ENCODE measurements around the gene LAD1. TPM values are rescaled to one million over a fixed set of nuclear protein-coding genes. Genes with fewer than 3 reads are reported as not detected.

LAD1 gene
- not detected in 2 replicates for total RNA-seq

GRCh38 chr1:201399018-201399351 is at the start of gene LAD1:
TSS of gene LAD1 (minus strand) at chr1:201399324. CDS start at chr1:201399306, 18 bp downstream.
- no peak for DNase-seq
- Mint-ChIP-seq H3K4me1 (no peaks in the 10 kb centered on the region), H3K36me3 (ENCODE audit: low read depth) (no peaks in the 10 kb centered on the region), H3K27me3 (peaks cover 21% of the 10 kb centered on the region), H3K27ac (no peak within 1 kb of the TSS), H3K4me3 (no peak within 1 kb of the TSS), H3K9me3 (no peaks in the 10 kb centered on the region)
- intact Hi-C loops (cut with micrococcal nuclease) = no loop called here

- no peak overlapping the region for H3K27ac Mint-ChIP-seq
- peak; percentile 85 for DNase-seq
- H3K36me3 Mint-ChIP-seq (ENCODE audit: low read depth) = no peaks in the 10 kb centered on the region
- intact Hi-C loops (cut with micrococcal nuclease) = loop anchor here (1.0 kb wide), 3 partner anchors 20 to 65 kb away; no protein-coding TSS in a partner anchor
- no peaks in the 10 kb centered on the region for H3K9me3 Mint-ChIP-seq
- peaks cover 22% of the 10 kb centered on the region for H3K27me3 Mint-ChIP-seq
- no peak overlapping the region for H3K4me3 Mint-ChIP-seq
- H3K4me1 Mint-ChIP-seq = peaks cover 30% of the 10 kb centered on the region
Observed at GRCh38 chr1:201447903-201448871, 49.1 kb upstream of the LAD1 start.

- peak overlapping the region; percentile 4 for H3K27ac Mint-ChIP-seq
- no peak overlapping the region for H3K4me3 Mint-ChIP-seq
- peaks cover 34% of the 10 kb centered on the region for H3K27me3 Mint-ChIP-seq
- no peaks in the 10 kb centered on the region for H3K9me3 Mint-ChIP-seq
- intact Hi-C loops (cut with micrococcal nuclease) = no loop called here
- H3K36me3 Mint-ChIP-seq (ENCODE audit: low read depth) = no peaks in the 10 kb centered on the region
- DNase-seq = no peak
- peaks cover 19% of the 10 kb centered on the region for H3K4me1 Mint-ChIP-seq
Observed at GRCh38 chr1:201445310-201445709, 46.2 kb upstream of the LAD1 start.

- Mint-ChIP-seq H3K27ac (no peak overlapping the region), H3K36me3 (ENCODE audit: low read depth) (no peaks in the 10 kb centered on the region), H3K27me3 (peaks cover 36% of the 10 kb centered on the region), H3K9me3 (no peaks in the 10 kb centered on the region), H3K4me1 (peaks cover 19% of the 10 kb centered on the region), H3K4me3 (no peak overlapping the region)
- intact Hi-C loops (cut with micrococcal nuclease) = no loop called here
- no peak for DNase-seq
Observed at GRCh38 chr1:201444792-201445191, 45.7 kb upstream of the LAD1 start.

GRCh38 chr1:201443747-201444146 is 44.6 kb upstream of the LAD1 start:
- Mint-ChIP-seq H3K27ac (no peak overlapping the region), H3K9me3 (no peaks in the 10 kb centered on the region), H3K36me3 (ENCODE audit: low read depth) (no peaks in the 10 kb centered on the region), H3K4me1 (peaks cover 19% of the 10 kb centered on the region), H3K4me3 (no peak overlapping the region), H3K27me3 (peaks cover 40% of the 10 kb centered on the region)
- no peak for DNase-seq
- intact Hi-C loops (cut with micrococcal nuclease) = no loop called here

- Mint-ChIP-seq H3K4me3 (no peak overlapping the region), H3K36me3 (ENCODE audit: low read depth) (no peaks in the 10 kb centered on the region), H3K4me1 (peaks cover 5% of the 10 kb centered on the region), H3K27ac (no peak overlapping the region), H3K27me3 (peaks cover 32% of the 10 kb centered on the region), H3K9me3 (no peaks in the 10 kb centered on the region)
- intact Hi-C loops (cut with micrococcal nuclease) = loop anchor here (2.0 kb wide), 1 partner anchor 44 kb away; no protein-coding TSS in a partner anchor
- no peak for DNase-seq
Observed at GRCh38 chr1:201436969-201437368, 37.8 kb upstream of the LAD1 start.

- Mint-ChIP-seq H3K9me3 (no peaks in the 10 kb centered on the region), H3K27ac (no peak overlapping the region), H3K27me3 (peaks cover 27% of the 10 kb centered on the region), H3K36me3 (ENCODE audit: low read depth) (no peaks in the 10 kb centered on the region), H3K4me3 (no peak overlapping the region), H3K4me1 (peaks cover 5% of the 10 kb centered on the region)
- DNase-seq = no peak
- intact Hi-C loops (cut with micrococcal nuclease) = loop anchor here (2.0 kb wide), 1 partner anchor 44 kb away; no protein-coding TSS in a partner anchor
Observed at GRCh38 chr1:201436393-201436792, 37.3 kb upstream of the LAD1 start.

- Mint-ChIP-seq H3K27me3 (peaks cover 20% of the 10 kb centered on the region), H3K36me3 (ENCODE audit: low read depth) (no peaks in the 10 kb centered on the region), H3K27ac (no peak overlapping the region), H3K9me3 (no peaks in the 10 kb centered on the region), H3K4me1 (peaks cover 5% of the 10 kb centered on the region), H3K4me3 (no peak overlapping the region)
- no peak for DNase-seq
- intact Hi-C loops (cut with micrococcal nuclease) = no loop called here
Observed at GRCh38 chr1:201434266-201434665, 35.1 kb upstream of the LAD1 start.

- Mint-ChIP-seq H3K27me3 (peaks cover 22% of the 10 kb centered on the region), H3K4me3 (no peak overlapping the region)
- intact Hi-C loops (cut with micrococcal nuclease) = no loop called here
Observed at GRCh38 chr1:201433609-201434008, 34.5 kb upstream of the LAD1 start.

GRCh38 chr1:201430776-201431175 is 31.7 kb upstream of the LAD1 start:
- Mint-ChIP-seq H3K4me3 (no peak overlapping the region), H3K4me1 (peaks cover 2% of the 10 kb centered on the region), H3K27ac (no peak overlapping the region), H3K27me3 (peaks cover 17% of the 10 kb centered on the region), H3K36me3 (ENCODE audit: low read depth) (no peaks in the 10 kb centered on the region), H3K9me3 (no peaks in the 10 kb centered on the region)
- intact Hi-C loops (cut with micrococcal nuclease) = no loop called here
- no peak for DNase-seq

More at GRCh38 chr1:201433609-201434008, 34.5 kb upstream of the LAD1 start:
- Mint-ChIP-seq H3K4me1 (peaks cover 5% of the 10 kb centered on the region), H3K36me3 (ENCODE audit: low read depth) (no peaks in the 10 kb centered on the region), H3K9me3 (no peaks in the 10 kb centered on the region), H3K27ac (no peak overlapping the region)
- DNase-seq = no peak

GRCh38 chr1:201429736-201430501 is 30.8 kb upstream of the LAD1 start:
- H3K27me3 Mint-ChIP-seq = peaks cover 17% of the 10 kb centered on the region
- no peaks in the 10 kb centered on the region for H3K36me3 Mint-ChIP-seq (ENCODE audit: low read depth)

GRCh38 chr1:201427963-201428362 is 28.8 kb upstream of the LAD1 start:
- H3K27me3 Mint-ChIP-seq = peaks cover 17% of the 10 kb centered on the region
- H3K4me3 Mint-ChIP-seq = no peak overlapping the region
- DNase-seq = no peak
- H3K9me3 Mint-ChIP-seq = no peaks in the 10 kb centered on the region
- H3K4me1 Mint-ChIP-seq = no peaks in the 10 kb centered on the region
- intact Hi-C loops (cut with micrococcal nuclease) = no loop called here
- no peaks in the 10 kb centered on the region for H3K36me3 Mint-ChIP-seq (ENCODE audit: low read depth)
- no peak overlapping the region for H3K27ac Mint-ChIP-seq

More at GRCh38 chr1:201429736-201430501, 30.8 kb upstream of the LAD1 start:
- Mint-ChIP-seq H3K4me1 (no peaks in the 10 kb centered on the region), H3K4me3 (no peak overlapping the region), H3K9me3 (no peaks in the 10 kb centered on the region), H3K27ac (no peak overlapping the region)
- no peak for DNase-seq
- intact Hi-C loops (cut with micrococcal nuclease) = no loop called here

- Mint-ChIP-seq H3K4me3 (no peak overlapping the region), H3K36me3 (ENCODE audit: low read depth) (no peaks in the 10 kb centered on the region), H3K9me3 (no peaks in the 10 kb centered on the region), H3K27ac (no peak overlapping the region), H3K4me1 (no peaks in the 10 kb centered on the region), H3K27me3 (peaks cover 17% of the 10 kb centered on the region)
- intact Hi-C loops (cut with micrococcal nuclease) = no loop called here
- peak; percentile 58 for DNase-seq
Observed at GRCh38 chr1:201426479-201427310, 27.6 kb upstream of the LAD1 start.
